ENCODE measurements around the gene TBX10. TPM values are rescaled to one million over a fixed set of nuclear protein-coding genes. Genes with fewer than 3 reads are reported as not detected.

TBX10 gene
- total RNA-seq, 1 experiment from 2014 or later = not detected

DNA sequence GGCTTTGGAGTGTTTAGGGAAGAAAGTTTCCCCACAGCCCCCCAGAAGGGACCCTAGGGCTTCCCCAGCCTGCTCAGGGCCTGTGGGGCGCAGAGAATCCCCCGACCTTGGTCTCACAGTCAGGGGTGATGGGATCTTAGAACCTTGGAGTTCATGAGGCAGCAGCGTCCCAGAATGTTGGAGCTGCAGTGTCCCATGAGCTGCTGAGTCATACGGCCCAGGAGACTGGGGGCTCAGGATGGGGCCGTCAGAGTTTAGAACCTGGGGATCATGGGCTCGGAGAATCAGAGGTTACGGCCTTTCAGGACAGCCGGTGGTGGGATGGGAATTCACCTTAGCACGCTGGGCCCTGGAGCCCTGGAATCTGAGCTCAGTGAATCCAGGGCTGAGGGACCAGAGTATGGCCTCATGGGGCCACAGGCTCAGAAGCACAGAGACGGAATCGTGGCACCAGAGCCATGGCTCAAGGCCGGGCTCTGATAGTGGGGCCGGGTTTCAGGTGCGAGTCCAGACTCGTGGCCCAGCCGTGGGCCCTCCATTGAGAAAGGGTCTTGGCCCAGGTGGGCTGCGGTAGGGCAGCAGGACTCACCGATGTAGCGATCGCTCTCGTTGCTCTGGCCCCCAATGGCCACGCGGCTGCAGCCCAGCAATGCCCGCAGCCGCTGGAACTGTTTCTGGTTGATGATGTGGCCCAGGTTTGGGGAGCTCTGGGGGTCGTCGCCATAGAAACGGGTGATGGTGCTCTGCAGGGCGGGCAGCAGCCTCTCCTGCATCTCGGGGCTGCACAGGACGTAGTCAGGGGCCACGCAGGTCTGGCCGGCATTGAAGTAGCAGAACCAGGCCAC lies 25.4 kb upstream of the TBX10 start (continued):
- TF ChIP-seq CEBPB (IDR thresholded peaks at IDR 0.05; ENCODE audit: low read depth) (no peak), TCF7L2 (IDR thresholded peaks at IDR 0.05; ENCODE audit: borderline replicate concordance, extremely low read depth, insufficient read depth, insufficient read length) (no peak), POLR2AphosphoS5 (IDR thresholded peaks at IDR 0.05; ENCODE audit: low read depth, low read length) (no peak), ELF1 (IDR thresholded peaks at IDR 0.05; ENCODE audit: borderline replicate concordance, low read depth) (no peak), POLR2A (IDR thresholded peaks at IDR 0.05; ENCODE audit: borderline replicate concordance, extremely low read depth, insufficient read depth, insufficient read length) (no peak)
- TF ChIP-seq, protein P1, sequence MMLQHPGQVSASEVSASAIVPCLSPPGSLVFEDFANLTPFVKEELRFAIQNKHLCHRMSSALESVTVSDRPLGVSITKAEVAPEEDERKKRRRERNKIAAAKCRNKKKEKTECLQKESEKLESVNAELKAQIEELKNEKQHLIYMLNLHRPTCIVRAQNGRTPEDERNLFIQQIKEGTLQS (IDR thresholded peaks at IDR 0.05) = no peak
- TF ChIP-seq, protein P2, sequence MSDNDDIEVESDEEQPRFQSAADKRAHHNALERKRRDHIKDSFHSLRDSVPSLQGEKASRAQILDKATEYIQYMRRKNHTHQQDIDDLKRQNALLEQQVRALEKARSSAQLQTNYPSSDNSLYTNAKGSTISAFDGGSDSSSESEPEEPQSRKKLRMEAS (IDR thresholded peaks at IDR 0.05) = no peak

DNA sequence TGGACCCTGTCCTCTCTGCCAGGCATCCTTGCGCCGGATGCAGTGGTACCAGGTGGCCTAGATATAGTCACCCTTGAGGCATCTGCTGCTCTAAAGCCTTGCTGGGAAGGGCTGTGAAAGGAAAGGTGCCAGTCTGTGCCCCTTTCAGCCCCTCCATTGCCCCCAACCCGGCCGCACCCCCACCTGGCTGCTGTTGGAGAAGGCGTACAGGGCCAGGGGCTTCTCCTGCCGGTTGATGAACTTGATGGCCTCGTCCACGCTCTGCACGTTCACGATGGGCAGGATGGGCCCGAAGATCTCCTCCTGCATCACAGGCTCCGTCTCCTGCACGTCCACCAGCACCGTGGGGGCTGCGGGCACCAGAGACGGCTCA lies 24.6 kb upstream of the TBX10 start:
- RAD21 ChIA-PET (ENCODE audit: low non-redundant PET in 1 of 2, low total read pairs in 2 of 2, uncharacterized antibody in 2 of 2, unreplicated experiment in 2 of 2) = no interaction called here
- no peaks in the 10 kb centered on the region for H4K20me1 ChIP-seq (ENCODE audit: insufficient read depth)
- H3K9me3 ChIP-seq (ENCODE audit: control insufficient read depth in 1 of 2, insufficient read depth in 1 of 2, low read depth in 1 of 2, low read length in 2 of 2) = no peaks in the 10 kb centered on the region
- no peaks in the 10 kb centered on the region for H3K36me3 ChIP-seq (ENCODE audit: control insufficient read depth in 1 of 2, insufficient read depth in 2 of 2, low read length in 2 of 2)
- TF ChIP-seq POLR2A (IDR thresholded peaks at IDR 0.05; ENCODE audit: borderline replicate concordance, extremely low read depth, insufficient read depth, insufficient read length) (no peak), SP1 (IDR thresholded peaks at IDR 0.05; ENCODE audit: low read depth) (no peak), CBX3 (IDR thresholded peaks at IDR 0.05; ENCODE audit: low read depth) (no peak), TCF7L2 (IDR thresholded peaks at IDR 0.05; ENCODE audit: borderline replicate concordance, extremely low read depth, insufficient read depth, insufficient read length) (no peak), SIN3A (IDR thresholded peaks at IDR 0.05; ENCODE audit: low read depth) (no peak), YY1 (IDR thresholded peaks at IDR 0.05; ENCODE audit: extremely low read depth, insufficient replicate concordance, low read depth, low read length) (no peak)
- TF ChIP-seq, protein P3, sequence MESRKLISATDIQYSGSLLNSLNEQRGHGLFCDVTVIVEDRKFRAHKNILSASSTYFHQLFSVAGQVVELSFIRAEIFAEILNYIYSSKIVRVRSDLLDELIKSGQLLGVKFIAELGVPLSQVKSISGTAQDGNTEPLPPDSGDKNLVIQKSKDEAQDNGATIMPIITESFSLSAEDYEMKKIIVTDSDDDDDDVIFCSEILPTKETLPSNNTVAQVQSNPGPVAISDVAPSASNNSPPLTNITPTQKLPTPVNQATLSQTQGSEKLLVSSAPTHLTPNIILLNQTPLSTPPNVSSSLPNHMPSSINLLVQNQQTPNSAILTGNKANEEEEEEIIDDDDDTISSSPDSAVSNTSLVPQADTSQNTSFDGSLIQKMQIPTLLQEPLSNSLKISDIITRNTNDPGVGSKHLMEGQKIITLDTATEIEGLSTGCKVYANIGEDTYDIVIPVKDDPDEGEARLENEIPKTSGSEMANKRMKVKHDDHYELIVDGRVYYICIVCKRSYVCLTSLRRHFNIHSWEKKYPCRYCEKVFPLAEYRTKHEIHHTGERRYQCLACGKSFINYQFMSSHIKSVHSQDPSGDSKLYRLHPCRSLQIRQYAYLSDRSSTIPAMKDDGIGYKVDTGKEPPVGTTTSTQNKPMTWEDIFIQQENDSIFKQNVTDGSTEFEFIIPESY (IDR thresholded peaks at IDR 0.05; ENCODE audit: extremely low read depth, insufficient replicate concordance, low read length) = no peak
- TF ChIP-seq, protein P4, sequence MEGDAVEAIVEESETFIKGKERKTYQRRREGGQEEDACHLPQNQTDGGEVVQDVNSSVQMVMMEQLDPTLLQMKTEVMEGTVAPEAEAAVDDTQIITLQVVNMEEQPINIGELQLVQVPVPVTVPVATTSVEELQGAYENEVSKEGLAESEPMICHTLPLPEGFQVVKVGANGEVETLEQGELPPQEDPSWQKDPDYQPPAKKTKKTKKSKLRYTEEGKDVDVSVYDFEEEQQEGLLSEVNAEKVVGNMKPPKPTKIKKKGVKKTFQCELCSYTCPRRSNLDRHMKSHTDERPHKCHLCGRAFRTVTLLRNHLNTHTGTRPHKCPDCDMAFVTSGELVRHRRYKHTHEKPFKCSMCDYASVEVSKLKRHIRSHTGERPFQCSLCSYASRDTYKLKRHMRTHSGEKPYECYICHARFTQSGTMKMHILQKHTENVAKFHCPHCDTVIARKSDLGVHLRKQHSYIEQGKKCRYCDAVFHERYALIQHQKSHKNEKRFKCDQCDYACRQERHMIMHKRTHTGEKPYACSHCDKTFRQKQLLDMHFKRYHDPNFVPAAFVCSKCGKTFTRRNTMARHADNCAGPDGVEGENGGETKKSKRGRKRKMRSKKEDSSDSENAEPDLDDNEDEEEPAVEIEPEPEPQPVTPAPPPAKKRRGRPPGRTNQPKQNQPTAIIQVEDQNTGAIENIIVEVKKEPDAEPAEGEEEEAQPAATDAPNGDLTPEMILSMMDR (IDR thresholded peaks at IDR 0.05 in 2 of 3, conservative IDR thresholded peaks at IDR 0.05 in 1 of 3; ENCODE audit: borderline replicate concordance in 1 of 3, insufficient read depth in 1 of 3, low read depth in 2 of 3, low read length in 2 of 3) = no peak
- TF ChIP-seq, protein P2 (IDR thresholded peaks at IDR 0.05) = no peak
- no peak overlapping the region for H2AFZ ChIP-seq (ENCODE audit: low read depth, low read length, poor library complexity, severe bottlenecking)
- no peak overlapping the region for H3K4me3 ChIP-seq (replicated peaks in 1 of 2; ENCODE audit: low read depth in 1 of 2, low read length in 2 of 2)
- H3K4me1 ChIP-seq (ENCODE audit: control insufficient read depth in 1 of 2, insufficient read depth in 2 of 2, low read length in 2 of 2) = no peaks in the 10 kb centered on the region; a peak in 1 of 4 replicates
- ATAC-seq (no peak), DNase-seq (ENCODE audit: low read depth, low spot score) (no peak)
- no peaks in the 10 kb centered on the region for H3K9me2 ChIP-seq (ENCODE audit: insufficient read depth)
- CTCF ChIA-PET = no interaction called here
- H3K4me2 ChIP-seq (ENCODE audit: low read length) = no peak overlapping the region
- H3K79me2 ChIP-seq (ENCODE audit: insufficient read depth, low read length) = no peaks in the 10 kb centered on the region
- H3K27me3 ChIP-seq (ENCODE audit: insufficient read depth, low read length) = no peaks in the 10 kb centered on the region
- H3K27ac ChIP-seq (ENCODE audit: low read depth, low read length) = no peak overlapping the region
- BruUV-seq (replicated peaks) = no TSS peak
- intact Hi-C loops (cut with micrococcal nuclease) = no loop called here
- POLR2A ChIA-PET = no interaction called here
- H3K9ac ChIP-seq (ENCODE audit: low read length) = no peak overlapping the region

Data from HCT116 (cell line).